SK-N-SH treated with all-trans-retinoic acid at 6 μM for 48 hours (cell line): ENCODE data around the gene TBRG1.
"Not testable (repeated sequence)": the region's sequence is repeated elsewhere in the genome, so short reads cannot be mapped to it uniquely, and the experiment has no call there.

Experiments used
- ATAC-seq: fragments of 200-7000 bp; cut with Tn5 transposase; 3 replicates; pipeline ENCODE4 v1.9.1; 2020; ENCODE audit warnings: mild to moderate bottlenecking, moderate library complexity
- BACH2 ChIP-seq: fragments of 250-450 bp; sonication (Bioruptor Pico); IDR thresholded peaks from 2 replicates; pipeline ENCODE4 v1.9.0; 2021; ENCODE audit warnings: mild to moderate bottlenecking, borderline replicate concordance
- CSDC2 ChIP-seq: fragments of 250-450 bp; sonication (Bioruptor Pico); IDR thresholded peaks from 2 replicates; pipeline ENCODE4 v1.5.0; 2020; ENCODE audit warnings: mild to moderate bottlenecking, moderate library complexity
- ISL1 ChIP-seq: fragments of 250-450 bp; sonication (Bioruptor Pico); IDR thresholded peaks from 2 replicates; pipeline ENCODE4 v2.1.2; 2022; ENCODE audit warnings: mild to moderate bottlenecking, moderate library complexity
- OSR1 ChIP-seq: fragments of 250-450 bp; sonication (Bioruptor Pico); IDR thresholded peaks from 2 replicates; pipeline ENCODE4 v1.8.0; 2022; ENCODE audit warnings: moderate library complexity, mild to moderate bottlenecking, inconsistent platforms
- POU6F1 ChIP-seq: fragments of 250-450 bp; sonication (Bioruptor Pico); IDR thresholded peaks from 2 replicates; pipeline ENCODE4 v1.8.0; 2021; ENCODE audit warnings: low read depth, mild to moderate bottlenecking, moderate library complexity, borderline replicate concordance
- PPARA ChIP-seq: fragments of 250-450 bp; sonication (Bioruptor Pico); IDR thresholded peaks from 2 replicates; pipeline ENCODE4 v1.5.0; 2020; ENCODE audit warnings: mild to moderate bottlenecking, borderline replicate concordance
- RARB ChIP-seq: fragments of 250-450 bp; sonication (Bioruptor Pico); IDR thresholded peaks from 2 replicates; pipeline ENCODE4 v1.8.0; 2021; ENCODE audit warnings: mild to moderate bottlenecking, moderate library complexity
- TOX ChIP-seq: fragments of 250-450 bp; sonication (Bioruptor Pico); IDR thresholded peaks from 2 replicates; pipeline ENCODE4 v1.8.0; 2021; ENCODE audit warnings: mild to moderate bottlenecking, moderate library complexity, borderline replicate concordance
- ZC3H10 ChIP-seq: fragments of 250-450 bp; sonication (Bioruptor Pico); IDR thresholded peaks from 2 replicates; pipeline ENCODE4 v1.5.1; 2021; ENCODE audit warnings: mild to moderate bottlenecking, moderate library complexity
- ZFP3 ChIP-seq: fragments of 250-450 bp; sonication (Bioruptor Pico); IDR thresholded peaks from 2 replicates; pipeline ENCODE4 v1.5.0; 2020; ENCODE audit warnings: mild to moderate bottlenecking, moderate library complexity
- ZNF565 ChIP-seq: fragments of 450-650 bp; formaldehyde crosslinking; conservative IDR thresholded peaks from 2 replicates; pipeline ENCODE4 v1.5.0; 2020; ENCODE audit warnings: low read depth, mild to moderate bottlenecking, moderate library complexity
- ZNF70 ChIP-seq: fragments of 450-650 bp; formaldehyde crosslinking; IDR thresholded peaks from 2 replicates; pipeline ENCODE4 v1.5.0; 2020; ENCODE audit warnings: mild to moderate bottlenecking, moderate library complexity
- ZNF8 ChIP-seq: fragments of 450-650 bp; formaldehyde crosslinking; IDR thresholded peaks from 2 replicates; pipeline ENCODE4 v1.5.0; 2020; ENCODE audit warnings: mild to moderate bottlenecking, moderate library complexity
- TF ChIP-seq, protein P1 (sequence below): fragments of 250-450 bp; sonication (Bioruptor Pico); IDR thresholded peaks from 2 replicates; pipeline ENCODE4 v1.5.1; 2020; ENCODE audit warnings: low read depth, mild to moderate bottlenecking, moderate library complexity
- TF ChIP-seq, protein P2 (sequence below): fragments of 250-450 bp; sonication (Bioruptor Pico); IDR thresholded peaks from 2 replicates; pipeline ENCODE4 v1.8.0; 2020; ENCODE audit warnings: mild to moderate bottlenecking, moderate library complexity, borderline replicate concordance
- TF ChIP-seq, protein P3 (sequence below): fragments of 250-450 bp; sonication (Bioruptor Pico); IDR thresholded peaks from 2 replicates; pipeline ENCODE4 v1.5.1; 2021; ENCODE audit warnings: mild to moderate bottlenecking, moderate library complexity
- TF ChIP-seq, protein P4 (sequence below): fragments of 250-450 bp; sonication (Bioruptor Pico); IDR thresholded peaks from 2 replicates; pipeline ENCODE4 v1.5.0; 2020; ENCODE audit warnings: mild to moderate bottlenecking, moderate library complexity

Gene TBRG1

GRCh38 chr11:124597626-124598025 is 25.0 kb upstream of the TBRG1 start:
- TF ChIP-seq, protein P1, sequence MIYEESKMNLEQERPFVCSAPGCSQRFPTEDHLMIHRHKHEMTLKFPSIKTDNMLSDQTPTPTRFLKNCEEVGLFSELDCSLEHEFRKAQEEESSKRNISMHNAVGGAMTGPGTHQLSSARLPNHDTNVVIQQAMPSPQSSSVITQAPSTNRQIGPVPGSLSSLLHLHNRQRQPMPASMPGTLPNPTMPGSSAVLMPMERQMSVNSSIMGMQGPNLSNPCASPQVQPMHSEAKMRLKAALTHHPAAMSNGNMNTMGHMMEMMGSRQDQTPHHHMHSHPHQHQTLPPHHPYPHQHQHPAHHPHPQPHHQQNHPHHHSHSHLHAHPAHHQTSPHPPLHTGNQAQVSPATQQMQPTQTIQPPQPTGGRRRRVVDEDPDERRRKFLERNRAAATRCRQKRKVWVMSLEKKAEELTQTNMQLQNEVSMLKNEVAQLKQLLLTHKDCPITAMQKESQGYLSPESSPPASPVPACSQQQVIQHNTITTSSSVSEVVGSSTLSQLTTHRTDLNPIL (CRISPR knock-in tag), result no peak
- no peak for TF ChIP-seq ISL1 (CRISPR knock-in tag)

DNA sequence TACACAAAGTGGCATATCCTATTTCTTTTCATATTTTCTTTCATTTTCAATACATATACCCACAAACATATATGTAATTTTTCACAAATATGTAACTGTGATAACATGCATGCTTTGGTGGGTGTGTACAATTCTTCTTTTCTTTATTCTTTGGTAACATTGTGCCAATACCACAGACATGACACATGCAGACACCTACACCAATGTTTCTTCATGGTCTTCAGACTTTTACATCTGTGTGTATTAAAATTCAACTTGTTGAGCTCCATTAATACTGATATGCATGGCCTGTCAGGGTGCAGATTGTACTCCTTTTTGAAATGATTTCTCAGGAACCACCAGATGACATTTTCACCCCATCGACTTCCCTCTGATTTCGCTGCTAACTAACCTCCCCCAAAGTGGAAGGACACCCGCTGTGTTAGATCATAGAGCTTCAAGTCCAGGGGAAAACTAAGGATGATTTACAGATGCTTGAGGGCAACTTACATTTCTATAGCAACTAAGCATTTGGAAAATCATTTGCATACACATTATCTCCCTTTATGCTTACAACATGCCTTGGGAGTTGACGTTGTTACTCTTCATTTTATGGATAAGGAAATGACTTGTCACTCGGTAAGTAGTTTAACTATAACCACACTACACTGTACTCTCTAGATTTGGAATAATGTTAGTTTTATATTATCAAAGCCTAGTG is 21.9 kb upstream of the TBRG1 start:
- no peak for ATAC-seq
- TF ChIP-seq TOX (CRISPR knock-in tag), result no peak
- TF ChIP-seq ZC3H10, result no peak
- TF ChIP-seq, protein P2, sequence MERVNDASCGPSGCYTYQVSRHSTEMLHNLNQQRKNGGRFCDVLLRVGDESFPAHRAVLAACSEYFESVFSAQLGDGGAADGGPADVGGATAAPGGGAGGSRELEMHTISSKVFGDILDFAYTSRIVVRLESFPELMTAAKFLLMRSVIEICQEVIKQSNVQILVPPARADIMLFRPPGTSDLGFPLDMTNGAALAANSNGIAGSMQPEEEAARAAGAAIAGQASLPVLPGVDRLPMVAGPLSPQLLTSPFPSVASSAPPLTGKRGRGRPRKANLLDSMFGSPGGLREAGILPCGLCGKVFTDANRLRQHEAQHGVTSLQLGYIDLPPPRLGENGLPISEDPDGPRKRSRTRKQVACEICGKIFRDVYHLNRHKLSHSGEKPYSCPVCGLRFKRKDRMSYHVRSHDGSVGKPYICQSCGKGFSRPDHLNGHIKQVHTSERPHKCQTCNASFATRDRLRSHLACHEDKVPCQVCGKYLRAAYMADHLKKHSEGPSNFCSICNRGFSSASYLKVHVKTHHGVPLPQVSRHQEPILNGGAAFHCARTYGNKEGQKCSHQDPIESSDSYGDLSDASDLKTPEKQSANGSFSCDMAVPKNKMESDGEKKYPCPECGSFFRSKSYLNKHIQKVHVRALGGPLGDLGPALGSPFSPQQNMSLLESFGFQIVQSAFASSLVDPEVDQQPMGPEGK (CRISPR knock-in tag), result no peak
- no peak for TF ChIP-seq RARB (CRISPR knock-in tag)
- no peak for TF ChIP-seq ZNF70

More at GRCh38 chr11:124597626-124598025, 25.0 kb upstream of the TBRG1 start:
- ATAC-seq, result no peak

DNA sequence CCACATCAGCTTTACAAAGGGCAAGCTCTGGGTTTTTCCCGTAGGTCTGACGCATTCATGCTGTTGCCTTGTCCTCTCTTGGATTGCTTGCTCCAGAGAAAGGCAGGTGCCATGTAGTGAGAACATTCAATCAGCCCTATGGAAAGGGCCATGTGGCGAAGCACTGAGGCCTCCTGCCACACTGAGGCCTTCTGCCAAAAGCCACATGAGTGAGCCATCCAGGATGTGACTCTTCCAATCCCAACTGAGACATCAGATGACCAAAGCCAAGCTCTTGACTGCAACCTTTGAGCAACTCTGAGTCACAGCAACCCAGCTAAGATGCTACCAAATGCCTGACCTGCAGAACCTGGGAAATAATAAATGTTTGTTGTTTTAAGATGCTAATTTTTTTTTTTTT is 20.5 kb upstream of the TBRG1 start:
- TF ChIP-seq, protein P3, sequence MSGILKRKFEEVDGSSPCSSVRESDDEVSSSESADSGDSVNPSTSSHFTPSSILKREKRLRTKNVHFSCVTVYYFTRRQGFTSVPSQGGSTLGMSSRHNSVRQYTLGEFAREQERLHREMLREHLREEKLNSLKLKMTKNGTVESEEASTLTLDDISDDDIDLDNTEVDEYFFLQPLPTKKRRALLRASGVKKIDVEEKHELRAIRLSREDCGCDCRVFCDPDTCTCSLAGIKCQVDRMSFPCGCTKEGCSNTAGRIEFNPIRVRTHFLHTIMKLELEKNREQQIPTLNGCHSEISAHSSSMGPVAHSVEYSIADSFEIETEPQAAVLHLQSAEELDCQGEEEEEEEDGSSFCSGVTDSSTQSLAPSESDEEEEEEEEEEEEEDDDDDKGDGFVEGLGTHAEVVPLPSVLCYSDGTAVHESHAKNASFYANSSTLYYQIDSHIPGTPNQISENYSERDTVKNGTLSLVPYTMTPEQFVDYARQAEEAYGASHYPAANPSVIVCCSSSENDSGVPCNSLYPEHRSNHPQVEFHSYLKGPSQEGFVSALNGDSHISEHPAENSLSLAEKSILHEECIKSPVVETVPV (CRISPR knock-in tag), result no peak
- TF ChIP-seq POU6F1 (CRISPR knock-in tag) (no peak), PPARA (no peak), ZNF565 (CRISPR knock-in tag) (no peak), BACH2 (CRISPR knock-in tag) (no peak), CSDC2 (no peak), ZNF8 (CRISPR knock-in tag) (no peak), ZFP3 (CRISPR knock-in tag) (no peak), TOX (CRISPR knock-in tag) (no peak), OSR1 (CRISPR knock-in tag) (no peak)
- TF ChIP-seq, protein P2 (CRISPR knock-in tag), result no peak
- TF ChIP-seq, protein P4, sequence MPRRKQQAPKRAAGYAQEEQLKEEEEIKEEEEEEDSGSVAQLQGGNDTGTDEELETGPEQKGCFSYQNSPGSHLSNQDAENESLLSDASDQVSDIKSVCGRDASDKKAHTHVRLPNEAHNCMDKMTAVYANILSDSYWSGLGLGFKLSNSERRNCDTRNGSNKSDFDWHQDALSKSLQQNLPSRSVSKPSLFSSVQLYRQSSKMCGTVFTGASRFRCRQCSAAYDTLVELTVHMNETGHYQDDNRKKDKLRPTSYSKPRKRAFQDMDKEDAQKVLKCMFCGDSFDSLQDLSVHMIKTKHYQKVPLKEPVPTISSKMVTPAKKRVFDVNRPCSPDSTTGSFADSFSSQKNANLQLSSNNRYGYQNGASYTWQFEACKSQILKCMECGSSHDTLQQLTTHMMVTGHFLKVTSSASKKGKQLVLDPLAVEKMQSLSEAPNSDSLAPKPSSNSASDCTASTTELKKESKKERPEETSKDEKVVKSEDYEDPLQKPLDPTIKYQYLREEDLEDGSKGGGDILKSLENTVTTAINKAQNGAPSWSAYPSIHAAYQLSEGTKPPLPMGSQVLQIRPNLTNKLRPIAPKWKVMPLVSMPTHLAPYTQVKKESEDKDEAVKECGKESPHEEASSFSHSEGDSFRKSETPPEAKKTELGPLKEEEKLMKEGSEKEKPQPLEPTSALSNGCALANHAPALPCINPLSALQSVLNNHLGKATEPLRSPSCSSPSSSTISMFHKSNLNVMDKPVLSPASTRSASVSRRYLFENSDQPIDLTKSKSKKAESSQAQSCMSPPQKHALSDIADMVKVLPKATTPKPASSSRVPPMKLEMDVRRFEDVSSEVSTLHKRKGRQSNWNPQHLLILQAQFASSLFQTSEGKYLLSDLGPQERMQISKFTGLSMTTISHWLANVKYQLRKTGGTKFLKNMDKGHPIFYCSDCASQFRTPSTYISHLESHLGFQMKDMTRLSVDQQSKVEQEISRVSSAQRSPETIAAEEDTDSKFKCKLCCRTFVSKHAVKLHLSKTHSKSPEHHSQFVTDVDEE (CRISPR knock-in tag), result no peak
- TF ChIP-seq, protein P1 (CRISPR knock-in tag), result no peak
- ATAC-seq, result no peak

- not testable (repeated sequence) for ATAC-seq
Observed at GRCh38 chr11:124602723-124603122, 19.9 kb upstream of the TBRG1 start.
